HL-60 (cell line): ENCODE results near the gene SLC35D2.
"Not testable (repeated sequence)": the region's sequence is repeated elsewhere in the genome, so short reads cannot be mapped to it uniquely, and the experiment has no call there.

ENCODE experiments used
- DNase-seq, 2 experiments: peaks; one replicate each; pipeline ENCODE4 v3.0.0-alpha.2; 2010 to 2020; ENCODE audit warnings: low read depth in 1 of 2, low spot score in 1 of 2
- H3K27ac ChIP-seq: fragments of 250-450 bp; sonication (Bioruptor Pico); replicated peaks from 2 replicates; pipeline ENCODE4 v1.5.1; 2020; ENCODE audit warnings: mild to moderate bottlenecking, moderate library complexity
- H3K27me3 ChIP-seq: fragments of 250-450 bp; sonication (Bioruptor Pico); 2 replicates; pipeline ENCODE4 v1.5.1; 2021; ENCODE audit warnings: mild to moderate bottlenecking, moderate library complexity; ENCODE audit not compliant: insufficient read depth, poor library complexity, severe bottlenecking
- H3K4me3 ChIP-seq: replicated peaks from 2 replicates; pipeline ENCODE4 v1.5.1; 2011; ENCODE audit warnings: mild to moderate bottlenecking, control low read depth, low read length; ENCODE audit not compliant: insufficient read depth
- CTCF ChIP-seq: IDR thresholded peaks from one replicate; pipeline ENCODE4 v1.5.1; 2011; ENCODE audit warnings: low read length, control low read depth, inconsistent platforms; ENCODE audit not compliant: insufficient read depth
- GABPA ChIP-seq: IDR thresholded peaks from 2 replicates; pipeline ENCODE4 v1.6.1; 2012; ENCODE audit warnings: low read depth
- POLR2AphosphoS5 ChIP-seq: IDR thresholded peaks from 2 replicates; pipeline ENCODE4 v1.6.1; 2012; ENCODE audit warnings: low read depth
- REST ChIP-seq: IDR thresholded peaks from 2 replicates; pipeline ENCODE4 v1.6.1; 2012; ENCODE audit warnings: low read depth; ENCODE audit not compliant: insufficient replicate concordance
- SPI1 ChIP-seq: IDR thresholded peaks from 2 replicates; pipeline ENCODE4 v1.6.1; 2012; ENCODE audit warnings: low read depth, mild to moderate bottlenecking, borderline replicate concordance

SLC35D2 gene

GRCh38 chr9:96378187-96378586, 5.3 kb downstream of the SLC35D2 start:
- TF ChIP-seq REST (no peak), SPI1 (no peak), GABPA (no peak), POLR2AphosphoS5 (no peak), CTCF (no peak)
- no peak overlapping the region for H3K27ac ChIP-seq
- H3K27me3 ChIP-seq = no peaks in the 10 kb centered on the region
- H3K4me3 ChIP-seq = no peak overlapping the region
- no peak for DNase-seq

DNA sequence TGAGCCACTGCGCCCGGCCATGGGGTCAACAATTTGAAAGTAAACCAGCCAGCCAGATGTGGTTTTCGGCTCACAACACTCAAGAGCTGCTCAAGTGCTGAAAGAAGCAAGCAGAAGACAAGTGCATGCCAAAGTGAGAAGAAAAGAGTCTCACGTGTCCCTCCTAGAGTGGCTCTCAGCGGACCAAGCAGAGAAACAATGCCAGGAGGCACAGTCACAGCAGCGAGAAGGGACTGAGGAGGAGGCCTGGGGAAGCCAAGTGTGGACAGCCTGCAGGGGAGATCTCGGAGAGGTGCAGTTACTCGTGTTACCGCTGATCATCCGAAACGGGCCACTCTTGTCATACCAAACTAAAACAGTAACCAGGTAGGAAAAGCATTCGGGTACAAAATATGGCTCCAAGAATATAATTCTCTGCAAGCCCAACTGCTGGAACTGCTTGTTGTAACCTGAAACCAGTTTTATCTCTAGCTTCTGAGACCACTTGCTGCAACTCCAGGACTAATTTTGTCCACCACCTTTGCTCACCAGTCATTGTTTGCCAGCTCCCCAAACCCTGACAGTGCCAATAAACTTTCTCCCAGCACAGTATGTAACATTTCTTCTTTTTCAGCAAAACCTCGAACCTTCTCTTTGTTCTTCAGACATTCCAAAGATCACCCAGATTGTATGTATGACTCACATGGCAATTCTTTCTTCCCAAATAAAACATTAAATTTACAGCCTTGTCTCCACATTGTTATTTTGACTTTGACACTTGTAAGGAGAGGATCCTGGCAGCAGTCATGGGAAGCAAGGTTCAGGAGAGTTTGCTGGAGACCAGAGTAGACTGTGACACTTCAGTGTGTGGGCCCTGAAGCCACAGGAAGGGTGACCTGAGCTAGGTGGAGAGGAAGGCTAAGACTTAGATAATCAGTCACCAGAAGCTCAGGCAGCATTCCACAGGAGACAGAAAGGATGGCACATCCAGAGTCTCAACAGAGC, 6.3 kb downstream of the SLC35D2 start:
- no peak for DNase-seq
- Histone ChIP-seq H3K27me3 (no peaks in the 10 kb centered on the region), H3K4me3 (no peak overlapping the region), H3K27ac (no peak overlapping the region)
- TF ChIP-seq REST = no peak
- TF ChIP-seq GABPA = no peak
- TF ChIP-seq CTCF = no peak
- TF ChIP-seq POLR2AphosphoS5 = no peak
- TF ChIP-seq SPI1 = no peak

GRCh38 chr9:96375507-96375906, 8.0 kb downstream of the SLC35D2 start:
- H3K27me3 ChIP-seq, H3K27ac ChIP-seq, H3K4me3 ChIP-seq, DNase-seq: not testable (repeated sequence)

- no peak overlapping the region for H3K4me3 ChIP-seq
- TF ChIP-seq CTCF (no peak), REST (no peak), SPI1 (no peak), POLR2AphosphoS5 (no peak), GABPA (no peak)
- H3K27ac ChIP-seq = no peak overlapping the region
- no peaks in the 10 kb centered on the region for H3K27me3 ChIP-seq
- no peak for DNase-seq
These were observed 15.6 kb downstream of the SLC35D2 start for GRCh38 chr9:96367943-96368342.
